Measurements from ENCODE around the gene COTL1. TPM values are rescaled to one million over a fixed set of nuclear protein-coding genes. Genes with fewer than 3 reads are reported as not detected.
A peak's percentile ranks its signal among the peaks of the same experiment; 100 is the strongest.

COTL1 gene
- total RNA-seq, 1 experiment from 2014 or later, result 102 TPM

DNA sequence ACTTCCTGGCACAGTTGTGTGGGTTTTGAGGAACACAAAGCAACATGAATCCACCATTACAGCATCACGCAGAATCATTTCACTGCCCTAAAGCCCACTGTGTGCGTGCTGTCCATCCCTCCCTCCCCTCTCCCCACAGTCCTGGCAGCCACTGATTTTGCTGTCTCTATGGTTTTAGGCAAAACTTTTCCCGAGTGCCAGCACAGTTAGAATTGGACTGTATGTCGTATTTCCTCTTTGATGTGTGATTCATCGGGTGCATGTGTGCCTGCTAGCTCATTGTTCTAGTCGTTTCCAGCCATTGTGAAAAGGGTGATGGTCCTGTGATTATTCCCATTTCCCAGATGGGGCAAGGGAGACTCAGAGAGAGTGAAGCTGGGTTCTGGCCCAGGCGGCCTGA lies 43.1 kb upstream of the COTL1 start (continued):
- TF ChIP-seq, protein P1, sequence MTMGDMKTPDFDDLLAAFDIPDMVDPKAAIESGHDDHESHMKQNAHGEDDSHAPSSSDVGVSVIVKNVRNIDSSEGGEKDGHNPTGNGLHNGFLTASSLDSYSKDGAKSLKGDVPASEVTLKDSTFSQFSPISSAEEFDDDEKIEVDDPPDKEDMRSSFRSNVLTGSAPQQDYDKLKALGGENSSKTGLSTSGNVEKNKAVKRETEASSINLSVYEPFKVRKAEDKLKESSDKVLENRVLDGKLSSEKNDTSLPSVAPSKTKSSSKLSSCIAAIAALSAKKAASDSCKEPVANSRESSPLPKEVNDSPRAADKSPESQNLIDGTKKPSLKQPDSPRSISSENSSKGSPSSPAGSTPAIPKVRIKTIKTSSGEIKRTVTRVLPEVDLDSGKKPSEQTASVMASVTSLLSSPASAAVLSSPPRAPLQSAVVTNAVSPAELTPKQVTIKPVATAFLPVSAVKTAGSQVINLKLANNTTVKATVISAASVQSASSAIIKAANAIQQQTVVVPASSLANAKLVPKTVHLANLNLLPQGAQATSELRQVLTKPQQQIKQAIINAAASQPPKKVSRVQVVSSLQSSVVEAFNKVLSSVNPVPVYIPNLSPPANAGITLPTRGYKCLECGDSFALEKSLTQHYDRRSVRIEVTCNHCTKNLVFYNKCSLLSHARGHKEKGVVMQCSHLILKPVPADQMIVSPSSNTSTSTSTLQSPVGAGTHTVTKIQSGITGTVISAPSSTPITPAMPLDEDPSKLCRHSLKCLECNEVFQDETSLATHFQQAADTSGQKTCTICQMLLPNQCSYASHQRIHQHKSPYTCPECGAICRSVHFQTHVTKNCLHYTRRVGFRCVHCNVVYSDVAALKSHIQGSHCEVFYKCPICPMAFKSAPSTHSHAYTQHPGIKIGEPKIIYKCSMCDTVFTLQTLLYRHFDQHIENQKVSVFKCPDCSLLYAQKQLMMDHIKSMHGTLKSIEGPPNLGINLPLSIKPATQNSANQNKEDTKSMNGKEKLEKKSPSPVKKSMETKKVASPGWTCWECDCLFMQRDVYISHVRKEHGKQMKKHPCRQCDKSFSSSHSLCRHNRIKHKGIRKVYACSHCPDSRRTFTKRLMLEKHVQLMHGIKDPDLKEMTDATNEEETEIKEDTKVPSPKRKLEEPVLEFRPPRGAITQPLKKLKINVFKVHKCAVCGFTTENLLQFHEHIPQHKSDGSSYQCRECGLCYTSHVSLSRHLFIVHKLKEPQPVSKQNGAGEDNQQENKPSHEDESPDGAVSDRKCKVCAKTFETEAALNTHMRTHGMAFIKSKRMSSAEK (CRISPR knock-in tag; IDR thresholded peaks at IDR 0.05; ENCODE audit: borderline replicate concordance), result no peak
- TF ChIP-seq, protein P2, sequence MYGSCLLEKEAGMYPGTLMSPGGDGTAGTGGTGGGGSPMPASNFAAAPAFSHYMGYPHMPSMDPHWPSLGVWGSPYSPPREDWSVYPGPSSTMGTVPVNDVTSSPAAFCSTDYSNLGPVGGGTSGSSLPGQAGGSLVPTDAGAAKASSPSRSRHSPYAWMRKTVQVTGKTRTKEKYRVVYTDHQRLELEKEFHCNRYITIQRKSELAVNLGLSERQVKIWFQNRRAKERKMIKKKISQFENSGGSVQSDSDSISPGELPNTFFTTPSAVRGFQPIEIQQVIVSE (CRISPR knock-in tag; IDR thresholded peaks at IDR 0.05; ENCODE audit: borderline replicate concordance), result no peak

DNA sequence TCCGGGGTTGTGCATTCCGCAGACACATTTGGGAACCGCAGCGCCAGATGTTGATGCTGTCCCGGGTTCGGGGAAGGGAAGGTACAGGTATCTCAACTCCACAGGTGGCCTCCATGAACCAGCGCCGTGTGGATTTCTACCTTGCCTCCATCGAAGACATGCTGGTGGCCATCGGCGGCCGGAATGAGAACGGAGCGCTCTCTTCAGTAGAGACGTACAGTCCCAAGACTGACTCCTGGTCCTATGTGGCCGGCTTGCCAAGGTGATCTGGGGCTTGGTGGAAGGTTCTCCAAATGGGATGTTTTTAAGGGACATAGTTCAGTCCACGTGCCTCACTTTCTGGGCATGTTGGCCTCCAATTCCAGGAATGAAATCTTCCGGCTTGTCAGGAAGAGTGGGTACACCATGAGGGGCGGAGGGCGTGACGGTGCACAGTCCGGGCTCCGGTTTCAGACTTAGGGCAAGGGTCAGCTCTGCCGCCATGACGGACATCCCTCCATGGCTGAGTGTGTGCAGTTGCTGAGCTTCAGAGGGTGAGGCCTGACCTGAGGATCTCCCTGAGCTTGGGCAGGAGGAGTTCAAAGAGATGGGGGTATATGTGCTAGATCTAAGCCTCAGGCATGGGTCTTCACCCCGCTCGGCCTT lies 41.9 kb upstream of the COTL1 start:
- Mint-ChIP-seq H3K27me3 (ENCODE audit: low read depth) (no peaks in the 10 kb centered on the region), H3K36me3 (peaks cover 64% of the 10 kb centered on the region), H3K27ac (0 out of 2 replicates have a peak overlapping the region, but pooled peaks have one; percentile 4), H3K4me3 (no peak overlapping the region), H3K4me1 (peaks cover 15% of the 10 kb centered on the region), H3K9me3 (no peaks in the 10 kb centered on the region)
- no peak for ATAC-seq
- no peak for TF ChIP-seq TCF7 (CRISPR knock-in tag; IDR thresholded peaks at IDR 0.05; ENCODE audit: low read depth)
- no peak for TF ChIP-seq CREB1 (CRISPR knock-in tag; IDR thresholded peaks at IDR 0.05)
- no peak for TF ChIP-seq FOXJ3 (CRISPR knock-in tag; IDR thresholded peaks at IDR 0.05; ENCODE audit: borderline replicate concordance)
- TF ChIP-seq PRRX2 (CRISPR knock-in tag; IDR thresholded peaks at IDR 0.05), result no peak
- TF ChIP-seq, protein P3, sequence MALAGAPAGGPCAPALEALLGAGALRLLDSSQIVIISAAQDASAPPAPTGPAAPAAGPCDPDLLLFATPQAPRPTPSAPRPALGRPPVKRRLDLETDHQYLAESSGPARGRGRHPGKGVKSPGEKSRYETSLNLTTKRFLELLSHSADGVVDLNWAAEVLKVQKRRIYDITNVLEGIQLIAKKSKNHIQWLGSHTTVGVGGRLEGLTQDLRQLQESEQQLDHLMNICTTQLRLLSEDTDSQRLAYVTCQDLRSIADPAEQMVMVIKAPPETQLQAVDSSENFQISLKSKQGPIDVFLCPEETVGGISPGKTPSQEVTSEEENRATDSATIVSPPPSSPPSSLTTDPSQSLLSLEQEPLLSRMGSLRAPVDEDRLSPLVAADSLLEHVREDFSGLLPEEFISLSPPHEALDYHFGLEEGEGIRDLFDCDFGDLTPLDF (CRISPR knock-in tag; IDR thresholded peaks at IDR 0.05), result no peak
- DNase-seq (ENCODE audit: low spot score), result no peak
- CTCF ChIA-PET, result no interaction called here
- POLR2A ChIA-PET, result no interaction called here

DNA sequence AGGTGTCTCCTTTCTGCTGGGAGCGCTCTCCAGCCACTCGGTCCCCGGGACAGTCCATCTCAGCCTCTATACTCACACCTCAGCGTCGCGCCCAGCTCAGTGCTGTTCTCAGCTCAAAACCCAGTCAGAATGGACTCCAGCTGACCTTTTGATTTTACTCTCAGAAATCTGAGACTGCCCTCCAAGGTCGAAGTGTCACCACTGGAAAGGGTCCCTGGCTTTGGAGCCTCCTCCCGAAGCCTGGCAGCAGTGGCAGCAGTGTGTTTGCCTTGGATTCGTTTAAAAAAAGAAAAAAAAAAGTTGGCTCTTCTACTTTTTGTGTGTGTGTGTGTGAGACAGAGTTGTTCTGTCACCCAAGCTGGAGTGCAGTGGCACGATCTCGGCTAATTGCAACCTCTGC lies 40.8 kb upstream of the COTL1 start:
- ChIA-PET CTCF (interaction anchor here (1.2 kb wide), 1 partner anchor 68 kb away, joined by 4 read pairs; no protein-coding TSS in a partner anchor), POLR2A (no interaction called here)
- Mint-ChIP-seq H3K27ac (no peak overlapping the region), H3K4me3 (no peak overlapping the region), H3K27me3 (ENCODE audit: low read depth) (no peaks in the 10 kb centered on the region), H3K36me3 (peaks cover 68% of the 10 kb centered on the region), H3K4me1 (peaks cover 6% of the 10 kb centered on the region), H3K9me3 (no peaks in the 10 kb centered on the region)
- ATAC-seq, result no peak
- DNase-seq (ENCODE audit: low spot score), result no peak
- TF ChIP-seq, protein P4, sequence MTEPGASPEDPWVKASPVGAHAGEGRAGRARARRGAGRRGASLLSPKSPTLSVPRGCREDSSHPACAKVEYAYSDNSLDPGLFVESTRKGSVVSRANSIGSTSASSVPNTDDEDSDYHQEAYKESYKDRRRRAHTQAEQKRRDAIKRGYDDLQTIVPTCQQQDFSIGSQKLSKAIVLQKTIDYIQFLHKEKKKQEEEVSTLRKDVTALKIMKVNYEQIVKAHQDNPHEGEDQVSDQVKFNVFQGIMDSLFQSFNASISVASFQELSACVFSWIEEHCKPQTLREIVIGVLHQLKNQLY (CRISPR knock-in tag; IDR thresholded peaks at IDR 0.05), result no peak
- TF ChIP-seq, protein P5, sequence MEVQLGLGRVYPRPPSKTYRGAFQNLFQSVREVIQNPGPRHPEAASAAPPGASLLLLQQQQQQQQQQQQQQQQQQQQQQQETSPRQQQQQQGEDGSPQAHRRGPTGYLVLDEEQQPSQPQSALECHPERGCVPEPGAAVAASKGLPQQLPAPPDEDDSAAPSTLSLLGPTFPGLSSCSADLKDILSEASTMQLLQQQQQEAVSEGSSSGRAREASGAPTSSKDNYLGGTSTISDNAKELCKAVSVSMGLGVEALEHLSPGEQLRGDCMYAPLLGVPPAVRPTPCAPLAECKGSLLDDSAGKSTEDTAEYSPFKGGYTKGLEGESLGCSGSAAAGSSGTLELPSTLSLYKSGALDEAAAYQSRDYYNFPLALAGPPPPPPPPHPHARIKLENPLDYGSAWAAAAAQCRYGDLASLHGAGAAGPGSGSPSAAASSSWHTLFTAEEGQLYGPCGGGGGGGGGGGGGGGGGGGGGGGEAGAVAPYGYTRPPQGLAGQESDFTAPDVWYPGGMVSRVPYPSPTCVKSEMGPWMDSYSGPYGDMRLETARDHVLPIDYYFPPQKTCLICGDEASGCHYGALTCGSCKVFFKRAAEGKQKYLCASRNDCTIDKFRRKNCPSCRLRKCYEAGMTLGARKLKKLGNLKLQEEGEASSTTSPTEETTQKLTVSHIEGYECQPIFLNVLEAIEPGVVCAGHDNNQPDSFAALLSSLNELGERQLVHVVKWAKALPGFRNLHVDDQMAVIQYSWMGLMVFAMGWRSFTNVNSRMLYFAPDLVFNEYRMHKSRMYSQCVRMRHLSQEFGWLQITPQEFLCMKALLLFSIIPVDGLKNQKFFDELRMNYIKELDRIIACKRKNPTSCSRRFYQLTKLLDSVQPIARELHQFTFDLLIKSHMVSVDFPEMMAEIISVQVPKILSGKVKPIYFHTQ (CRISPR knock-in tag; IDR thresholded peaks at IDR 0.05), result no peak
- TF ChIP-seq SP1 (CRISPR knock-in tag; conservative IDR thresholded peaks at IDR 0.05) (no peak), NFYB (CRISPR knock-in tag; conservative IDR thresholded peaks at IDR 0.05; ENCODE audit: low read depth) (no peak), CREM (CRISPR knock-in tag; IDR thresholded peaks at IDR 0.05) (no peak), NFE2L1 (CRISPR knock-in tag; IDR thresholded peaks at IDR 0.05) (no peak), ZNF423 (CRISPR knock-in tag; IDR thresholded peaks at IDR 0.05) (no peak), ZNF138 (CRISPR knock-in tag; conservative IDR thresholded peaks at IDR 0.05) (no peak), PRRX2 (CRISPR knock-in tag; IDR thresholded peaks at IDR 0.05) (no peak), TCF7 (CRISPR knock-in tag; IDR thresholded peaks at IDR 0.05; ENCODE audit: low read depth) (no peak)
- TF ChIP-seq, protein P6, sequence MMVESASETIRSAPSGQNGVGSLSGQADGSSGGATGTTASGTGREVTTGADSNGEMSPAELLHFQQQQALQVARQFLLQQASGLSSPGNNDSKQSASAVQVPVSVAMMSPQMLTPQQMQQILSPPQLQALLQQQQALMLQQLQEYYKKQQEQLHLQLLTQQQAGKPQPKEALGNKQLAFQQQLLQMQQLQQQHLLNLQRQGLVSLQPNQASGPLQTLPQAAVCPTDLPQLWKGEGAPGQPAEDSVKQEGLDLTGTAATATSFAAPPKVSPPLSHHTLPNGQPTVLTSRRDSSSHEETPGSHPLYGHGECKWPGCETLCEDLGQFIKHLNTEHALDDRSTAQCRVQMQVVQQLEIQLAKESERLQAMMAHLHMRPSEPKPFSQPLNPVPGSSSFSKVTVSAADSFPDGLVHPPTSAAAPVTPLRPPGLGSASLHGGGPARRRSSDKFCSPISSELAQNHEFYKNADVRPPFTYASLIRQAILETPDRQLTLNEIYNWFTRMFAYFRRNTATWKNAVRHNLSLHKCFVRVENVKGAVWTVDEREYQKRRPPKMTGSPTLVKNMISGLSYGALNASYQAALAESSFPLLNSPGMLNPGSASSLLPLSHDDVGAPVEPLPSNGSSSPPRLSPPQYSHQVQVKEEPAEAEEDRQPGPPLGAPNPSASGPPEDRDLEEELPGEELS (CRISPR knock-in tag; IDR thresholded peaks at IDR 0.05), result no peak
- TF ChIP-seq, protein P7, sequence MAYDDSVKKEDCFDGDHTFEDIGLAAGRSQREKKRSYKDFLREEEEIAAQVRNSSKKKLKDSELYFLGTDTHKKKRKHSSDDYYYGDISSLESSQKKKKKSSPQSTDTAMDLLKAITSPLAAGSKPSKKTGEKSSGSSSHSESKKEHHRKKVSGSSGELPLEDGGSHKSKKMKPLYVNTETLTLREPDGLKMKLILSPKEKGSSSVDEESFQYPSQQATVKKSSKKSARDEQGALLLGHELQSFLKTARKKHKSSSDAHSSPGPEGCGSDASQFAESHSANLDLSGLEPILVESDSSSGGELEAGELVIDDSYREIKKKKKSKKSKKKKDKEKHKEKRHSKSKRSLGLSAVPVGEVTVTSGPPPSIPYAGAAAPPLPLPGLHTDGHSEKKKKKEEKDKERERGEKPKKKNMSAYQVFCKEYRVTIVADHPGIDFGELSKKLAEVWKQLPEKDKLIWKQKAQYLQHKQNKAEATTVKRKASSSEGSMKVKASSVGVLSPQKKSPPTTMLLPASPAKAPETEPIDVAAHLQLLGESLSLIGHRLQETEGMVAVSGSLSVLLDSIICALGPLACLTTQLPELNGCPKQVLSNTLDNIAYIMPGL (CRISPR knock-in tag; IDR thresholded peaks at IDR 0.05), result no peak

All from WTC11 (cell line).